Measurements from ENCODE around the gene ZSWIM8. TPM values are rescaled to one million over a fixed set of nuclear protein-coding genes. Genes with fewer than 3 reads are reported as not detected.

ZSWIM8 gene
- total and polyA plus RNA-seq, 3 donors from 2014 or later, result 192 to 289 (median 204) TPM

DNA sequence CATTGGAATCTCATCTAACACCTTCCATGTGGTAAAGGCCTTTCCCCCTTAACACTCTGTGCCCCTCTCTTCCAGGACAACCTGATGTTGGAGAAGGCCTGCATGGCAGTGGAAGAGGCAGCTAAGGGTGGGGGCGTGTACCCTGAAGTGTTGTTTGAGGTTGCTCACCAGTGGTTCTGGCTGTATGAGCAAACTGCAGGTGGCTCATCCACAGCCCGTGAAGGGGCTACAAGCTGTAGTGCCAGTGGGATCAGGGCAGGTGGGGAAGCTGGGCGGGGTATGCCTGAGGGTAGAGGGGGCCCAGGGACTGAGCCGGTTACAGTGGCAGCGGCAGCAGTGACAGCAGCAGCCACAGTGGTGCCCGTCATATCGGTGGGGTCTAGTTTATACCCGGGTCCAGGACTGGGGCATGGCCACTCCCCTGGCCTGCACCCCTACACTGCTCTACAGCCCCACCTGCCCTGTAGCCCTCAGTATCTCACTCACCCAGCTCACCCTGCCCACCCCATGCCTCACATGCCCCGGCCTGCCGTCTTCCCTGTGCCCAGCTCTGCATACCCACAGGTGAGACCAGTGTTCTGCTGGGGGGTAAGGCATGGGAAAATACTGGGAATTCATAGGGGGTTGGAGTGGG, 13.6 kb downstream of the ZSWIM8 start:
- H3K4me1 ChIP-seq, result no peaks in the 10 kb centered on the region
- no peaks in the 10 kb centered on the region for H3K27me3 ChIP-seq
- no peak for TF ChIP-seq POLR2A (IDR thresholded peaks at IDR 0.05)
- TF ChIP-seq, protein P1, sequence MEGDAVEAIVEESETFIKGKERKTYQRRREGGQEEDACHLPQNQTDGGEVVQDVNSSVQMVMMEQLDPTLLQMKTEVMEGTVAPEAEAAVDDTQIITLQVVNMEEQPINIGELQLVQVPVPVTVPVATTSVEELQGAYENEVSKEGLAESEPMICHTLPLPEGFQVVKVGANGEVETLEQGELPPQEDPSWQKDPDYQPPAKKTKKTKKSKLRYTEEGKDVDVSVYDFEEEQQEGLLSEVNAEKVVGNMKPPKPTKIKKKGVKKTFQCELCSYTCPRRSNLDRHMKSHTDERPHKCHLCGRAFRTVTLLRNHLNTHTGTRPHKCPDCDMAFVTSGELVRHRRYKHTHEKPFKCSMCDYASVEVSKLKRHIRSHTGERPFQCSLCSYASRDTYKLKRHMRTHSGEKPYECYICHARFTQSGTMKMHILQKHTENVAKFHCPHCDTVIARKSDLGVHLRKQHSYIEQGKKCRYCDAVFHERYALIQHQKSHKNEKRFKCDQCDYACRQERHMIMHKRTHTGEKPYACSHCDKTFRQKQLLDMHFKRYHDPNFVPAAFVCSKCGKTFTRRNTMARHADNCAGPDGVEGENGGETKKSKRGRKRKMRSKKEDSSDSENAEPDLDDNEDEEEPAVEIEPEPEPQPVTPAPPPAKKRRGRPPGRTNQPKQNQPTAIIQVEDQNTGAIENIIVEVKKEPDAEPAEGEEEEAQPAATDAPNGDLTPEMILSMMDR (IDR thresholded peaks at IDR 0.05), result no peak
- H3K4me3 ChIP-seq, result no peak overlapping the region
- intact Hi-C loops (cut with DNase I; ENCODE audit: low total_unique reads), result no loop called here
- no peak for DNase-seq
- no peaks in the 10 kb centered on the region for H3K9me3 ChIP-seq
- H3K36me3 ChIP-seq (ENCODE audit: low read depth, missing control alignments), result no peaks in the 10 kb centered on the region
- H3K27ac ChIP-seq, result no peak overlapping the region
- 74 to 84% methylated on average over 5 to 10 of the region's 10 CpGs for WGBS, 2 donors

DNA sequence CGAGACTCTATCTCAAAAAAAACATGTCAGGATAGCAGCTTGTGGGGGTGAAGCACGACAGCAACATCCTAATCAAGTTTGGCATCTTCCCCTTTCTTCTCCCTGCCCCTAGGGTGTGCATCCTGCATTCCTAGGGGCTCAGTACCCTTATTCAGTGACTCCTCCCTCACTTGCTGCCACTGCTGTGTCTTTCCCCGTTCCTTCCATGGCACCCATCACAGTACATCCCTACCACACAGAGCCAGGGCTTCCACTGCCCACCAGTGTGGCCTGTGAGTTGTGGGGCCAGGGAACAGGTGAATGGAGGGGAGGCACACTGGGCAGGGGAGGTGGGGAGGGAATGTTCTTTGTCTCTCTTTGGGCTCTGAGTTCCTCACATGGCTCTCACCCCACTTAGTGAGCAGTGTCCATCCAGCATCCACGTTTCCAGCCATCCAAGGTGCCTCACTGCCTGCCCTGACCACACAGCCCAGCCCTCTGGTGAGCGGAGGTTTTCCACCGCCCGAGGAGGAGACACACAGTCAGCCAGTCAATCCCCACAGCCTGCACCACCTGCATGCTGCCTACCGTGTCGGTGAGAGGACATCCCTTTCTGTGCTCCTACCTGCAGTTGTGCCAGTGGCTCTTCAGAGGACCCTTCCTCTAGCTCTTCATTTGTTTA, 14.6 kb downstream of the ZSWIM8 start:
- TF ChIP-seq, protein P1 (IDR thresholded peaks at IDR 0.05), result no peak
- no peak for TF ChIP-seq POLR2A (IDR thresholded peaks at IDR 0.05)
- Histone ChIP-seq H3K27ac (no peak overlapping the region), H3K27me3 (no peaks in the 10 kb centered on the region), H3K4me1 (no peaks in the 10 kb centered on the region), H3K4me3 (no peak overlapping the region), H3K9me3 (no peaks in the 10 kb centered on the region), H3K36me3 (ENCODE audit: low read depth, missing control alignments) (no peaks in the 10 kb centered on the region)
- intact Hi-C loops (cut with DNase I; ENCODE audit: low total_unique reads), result no loop called here
- WGBS, 2 donors, result 73 to 76% methylated on average over 4 to 9 of the region's 9 CpGs
- no peak for DNase-seq

DNA sequence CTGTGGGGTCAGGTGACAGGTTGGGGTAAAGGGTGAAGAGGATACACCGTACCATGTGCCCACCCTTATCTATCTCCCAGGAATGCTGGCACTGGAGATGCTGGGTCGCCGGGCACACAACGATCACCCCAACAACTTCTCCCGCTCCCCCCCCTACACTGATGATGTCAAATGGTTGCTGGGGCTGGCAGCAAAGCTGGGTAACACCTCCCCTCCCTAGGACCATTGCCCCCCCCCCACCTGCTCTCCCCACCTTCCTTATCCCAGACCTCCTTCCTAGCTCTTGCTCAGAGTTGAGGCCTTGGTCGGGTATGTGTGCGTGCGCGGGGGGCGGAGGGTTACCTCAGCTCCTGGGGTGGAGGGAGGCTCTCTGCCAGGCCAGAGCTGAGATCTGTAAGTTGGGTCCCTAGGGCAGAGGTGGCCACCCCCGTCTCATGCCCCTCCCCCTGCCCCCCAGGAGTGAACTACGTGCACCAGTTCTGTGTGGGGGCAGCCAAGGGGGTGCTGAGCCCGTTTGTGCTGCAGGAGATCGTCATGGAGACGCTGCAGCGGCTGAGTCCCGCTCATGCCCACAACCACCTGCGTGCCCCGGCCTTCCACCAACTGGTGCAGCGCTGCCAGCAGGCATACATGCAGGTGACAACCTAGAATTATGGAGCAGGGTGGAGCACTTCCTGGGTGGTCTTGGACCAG, 15.3 kb downstream of the ZSWIM8 start:
- Histone ChIP-seq H3K27ac (no peak overlapping the region), H3K4me1 (no peaks in the 10 kb centered on the region), H3K9me3 (no peaks in the 10 kb centered on the region), H3K27me3 (no peaks in the 10 kb centered on the region), H3K36me3 (ENCODE audit: low read depth, missing control alignments) (no peaks in the 10 kb centered on the region), H3K4me3 (no peak overlapping the region)
- TF ChIP-seq, protein P1 (IDR thresholded peaks at IDR 0.05), result no peak
- 62 to 79% methylated on average over 16 to 20 of the region's 20 CpGs for WGBS, 2 donors
- no peak for DNase-seq
- intact Hi-C loops (cut with DNase I; ENCODE audit: low total_unique reads), result no loop called here

DNA sequence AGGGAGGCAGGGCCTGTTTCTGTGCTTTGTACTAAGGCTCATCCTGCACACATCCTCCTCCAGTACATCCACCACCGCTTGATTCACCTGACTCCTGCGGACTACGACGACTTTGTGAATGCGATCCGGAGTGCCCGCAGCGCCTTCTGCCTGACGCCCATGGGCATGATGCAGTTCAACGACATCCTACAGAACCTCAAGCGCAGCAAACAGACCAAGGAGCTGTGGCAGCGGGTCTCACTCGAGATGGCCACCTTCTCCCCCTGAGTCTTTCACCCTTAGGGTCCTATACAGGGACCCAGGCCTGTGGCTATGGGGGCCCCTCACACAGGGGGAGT, 15.8 kb downstream of the ZSWIM8 start:
- no peaks in the 10 kb centered on the region for H3K4me1 ChIP-seq
- no peak overlapping the region for H3K27ac ChIP-seq
- DNase-seq, result no peak
- no peak for TF ChIP-seq POLR2A (IDR thresholded peaks at IDR 0.05)
- TF ChIP-seq, protein P1 (IDR thresholded peaks at IDR 0.05), result no peak
- H3K9me3 ChIP-seq, result no peaks in the 10 kb centered on the region
- no peaks in the 10 kb centered on the region for H3K36me3 ChIP-seq (ENCODE audit: low read depth, missing control alignments)
- WGBS, 2 donors, result 87% methylated on average over 3 to 13 of the region's 13 CpGs
- intact Hi-C loops (cut with DNase I; ENCODE audit: low total_unique reads), result no loop called here
- no peaks in the 10 kb centered on the region for H3K27me3 ChIP-seq
- H3K4me3 ChIP-seq, result no peak overlapping the region

Measured in testis (tissue), 3 donors.